Uterus (tissue), 4 donors: ENCODE data around the gene PLEKHJ1. TPM values are rescaled to one million over a fixed set of nuclear protein-coding genes. Genes with fewer than 3 reads are reported as not detected.
"Not testable (repeated sequence)": the region's sequence is repeated elsewhere in the genome, so short reads cannot be mapped to it uniquely, and the experiment has no call there.

Experiments used
- DNase-seq, 2 donors: peaks; one replicate each; pipeline ENCODE4 v3.0.0-alpha.2; 2019 to 2020
- H3K27ac ChIP-seq, 2 donors: fragments of 200-600 bp; sonication (generic); 1 replicate in 1 of 2; 2 replicates in 1 of 2; pipeline ENCODE4 v1.5.1; 2016 to 2018
- H3K27me3 ChIP-seq, 2 donors: fragments of 200-600 bp; sonication (generic); one replicate each; pipeline ENCODE4 v1.5.1; 2018 to 2019; ENCODE audit warnings: control low read depth in 1 of 2
- H3K36me3 ChIP-seq, 2 donors: fragments of 200-600 bp; sonication (generic); one replicate each; pipeline ENCODE4 v1.5.1; 2019; ENCODE audit warnings: control low read depth in 1 of 2
- H3K4me1 ChIP-seq, 2 donors: fragments of 200-600 bp; sonication (generic); one replicate each; pipeline ENCODE4 v1.5.1; 2018 to 2019; ENCODE audit warnings: control low read depth in 1 of 2
- H3K4me3 ChIP-seq, 2 donors: fragments of 200-600 bp; sonication (generic); 1 replicate in 1 of 2; 2 replicates in 1 of 2; pipeline ENCODE4 v1.5.1; 2018 to 2019; ENCODE audit warnings: mild to moderate bottlenecking in 1 of 2
- H3K9me3 ChIP-seq, 2 donors: fragments of 200-600 bp; sonication (generic); one replicate each; pipeline ENCODE4 v1.5.1; 2019; ENCODE audit warnings: control low read depth in 1 of 2
- CTCF ChIP-seq, 4 experiments: fragments of 200-600 bp in 2 of 4; fragments of 450-650 bp in 2 of 4; sonication (generic) in 2 of 4; IDR thresholded peaks; one replicate each; pipeline ENCODE4 v1.5.1; 2016 to 2019; ENCODE audit warnings: antibody characterized with exemption in 4 of 4, mild to moderate bottlenecking in 2 of 4, moderate library complexity in 1 of 4
- POLR2A ChIP-seq, 2 donors: fragments of 450-650 bp; IDR thresholded peaks; one replicate each; pipeline ENCODE4 v1.6.1; 2016; ENCODE audit warnings: antibody characterized with exemption in 2 of 2, mild to moderate bottlenecking in 1 of 2, moderate library complexity in 1 of 2
- intact Hi-C: fragments of 100-400 bp; cut with DNase I; formaldehyde crosslinking; loops from one replicate; pipeline ENCODE4 v1.15.1; 2023; ENCODE audit warnings: low total_unique reads
- total RNA-seq, 4 donors: library from RNA; depleted of rRNA in 3 of 4; stranded (reverse); fragments of >200 nt in 3 of 4; gene quantifications; one replicate each; pipeline versions ENCODE4 v1.1.0 to v1.2.4, GENCODE V29; 2014 to 2023
- donor health status: DM: yes; HTN: yes; CAD: no.

The PLEKHJ1 gene
- total RNA-seq, 4 donors from 2014 or later, result 5.9 to 56.7 (median 30.1) TPM

DNA sequence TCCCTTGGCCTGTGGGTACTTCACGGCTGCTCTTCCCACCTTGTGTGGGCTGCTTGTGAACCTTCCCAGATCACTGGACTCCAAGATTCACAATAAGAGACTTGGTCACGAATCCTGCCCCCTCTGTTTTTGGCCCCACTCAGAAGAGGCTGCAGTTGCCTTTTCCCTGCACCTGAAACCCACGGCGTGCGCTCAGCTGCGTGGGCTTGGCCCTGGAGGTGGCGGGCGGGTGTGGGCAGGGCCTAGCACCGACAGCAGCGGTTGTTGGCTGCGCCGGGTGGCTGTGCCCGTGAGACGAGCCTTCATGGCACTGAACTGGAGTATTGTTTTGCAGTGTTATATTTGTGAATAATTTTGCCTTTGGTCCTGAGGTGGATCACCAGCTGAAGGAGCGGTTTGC lies 33.8 kb downstream of the PLEKHJ1 start:
- Histone ChIP-seq H3K27me3 (no peaks in the 10 kb centered on the region), H3K36me3 (no peaks in the 10 kb centered on the region)
- TF ChIP-seq POLR2A (IDR thresholded peaks at IDR 0.05), result no peak
- no peak for TF ChIP-seq CTCF (IDR thresholded peaks at IDR 0.05)

DNA sequence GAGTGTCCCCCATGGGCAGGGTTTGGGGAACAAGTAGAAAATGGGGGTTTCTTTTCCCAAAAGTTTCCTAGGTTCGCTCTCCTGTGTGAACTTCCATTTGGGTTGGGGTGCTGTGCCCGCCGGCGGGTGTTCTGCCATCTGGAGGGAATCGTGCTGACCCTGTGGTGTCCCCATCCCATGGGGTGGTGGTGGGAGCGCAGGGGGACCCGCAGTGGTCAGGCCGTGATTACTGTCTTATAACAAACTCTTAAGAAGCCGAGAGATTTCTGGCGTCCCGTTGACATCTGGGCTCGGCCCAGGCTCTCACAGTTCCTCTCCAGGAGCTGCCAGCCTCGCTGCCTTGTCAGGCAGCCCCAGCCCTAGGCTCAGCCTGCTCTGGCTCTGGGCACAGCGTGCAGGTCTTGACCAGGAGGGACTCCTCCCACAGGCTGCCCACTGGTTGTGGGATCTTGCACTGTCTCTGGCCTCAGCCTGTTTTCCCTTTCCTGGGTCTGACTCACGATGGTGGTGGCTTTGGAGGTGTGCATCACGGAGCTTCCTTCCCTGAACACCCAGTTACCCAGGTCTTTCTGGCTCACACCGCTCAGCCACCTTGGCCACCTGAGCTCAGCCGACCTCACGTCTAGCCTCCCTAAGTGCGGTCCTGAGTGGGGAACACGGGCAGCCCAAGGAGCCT lies 34.5 kb downstream of the PLEKHJ1 start:
- DNase-seq, result no peak
- H3K27ac ChIP-seq, result no peak overlapping the region
- H3K9me3 ChIP-seq, result no peaks in the 10 kb centered on the region
- intact Hi-C loops, result no loop called here
- no peaks in the 10 kb centered on the region for H3K4me1 ChIP-seq
- no peaks in the 10 kb centered on the region for H3K36me3 ChIP-seq
- H3K4me3 ChIP-seq, result no peak overlapping the region
- TF ChIP-seq POLR2A (IDR thresholded peaks at IDR 0.05) (no peak), CTCF (IDR thresholded peaks at IDR 0.05) (no peak)
- H3K27me3 ChIP-seq, result no peaks in the 10 kb centered on the region

More for the DNA sequence above, 33.8 kb downstream of the PLEKHJ1 start:
- intact Hi-C loops, result no loop called here
- H3K4me3 ChIP-seq, result no peak overlapping the region
- no peaks in the 10 kb centered on the region for H3K9me3 ChIP-seq
- H3K27ac ChIP-seq, result no peak overlapping the region
- no peaks in the 10 kb centered on the region for H3K4me1 ChIP-seq
- DNase-seq, result no peak

DNA sequence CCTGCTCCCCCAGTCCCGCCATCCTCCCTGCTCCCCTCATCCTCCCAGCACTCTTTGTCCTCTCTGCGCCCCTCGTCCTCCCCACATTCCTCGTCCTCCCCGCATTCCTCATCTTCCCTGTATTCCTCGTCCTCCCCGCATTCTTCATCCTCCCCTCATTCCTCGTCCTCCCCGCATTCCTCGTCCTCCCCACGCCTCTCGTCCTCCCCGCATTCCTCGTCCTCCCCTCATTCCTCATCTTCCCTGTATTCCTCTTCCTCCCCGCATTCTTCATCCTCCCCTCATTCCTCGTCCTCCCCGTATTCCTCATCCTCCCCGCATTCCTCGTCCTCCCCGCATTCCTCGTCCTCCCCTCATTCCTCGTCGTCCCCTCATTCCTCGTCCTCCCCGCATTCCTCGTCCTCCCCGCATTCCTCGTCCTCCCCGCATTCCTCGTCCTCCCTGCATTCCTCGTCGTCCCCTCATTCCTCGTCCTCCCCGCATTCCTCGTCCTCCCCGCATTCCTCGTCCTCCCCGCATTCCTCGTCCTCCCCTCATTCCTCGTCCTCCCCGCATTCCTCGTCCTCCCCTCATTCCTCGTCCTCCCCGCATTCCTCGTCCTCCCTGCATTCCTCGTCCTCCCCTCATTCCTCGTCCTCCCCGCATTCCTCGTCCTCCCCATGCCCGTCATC lies 35.4 kb downstream of the PLEKHJ1 start:
- intact Hi-C loops, H3K27me3 ChIP-seq, DNase-seq, H3K9me3 ChIP-seq, H3K36me3 ChIP-seq, H3K4me1 ChIP-seq, H3K4me3 ChIP-seq, H3K27ac ChIP-seq: not testable (repeated sequence)

DNA sequence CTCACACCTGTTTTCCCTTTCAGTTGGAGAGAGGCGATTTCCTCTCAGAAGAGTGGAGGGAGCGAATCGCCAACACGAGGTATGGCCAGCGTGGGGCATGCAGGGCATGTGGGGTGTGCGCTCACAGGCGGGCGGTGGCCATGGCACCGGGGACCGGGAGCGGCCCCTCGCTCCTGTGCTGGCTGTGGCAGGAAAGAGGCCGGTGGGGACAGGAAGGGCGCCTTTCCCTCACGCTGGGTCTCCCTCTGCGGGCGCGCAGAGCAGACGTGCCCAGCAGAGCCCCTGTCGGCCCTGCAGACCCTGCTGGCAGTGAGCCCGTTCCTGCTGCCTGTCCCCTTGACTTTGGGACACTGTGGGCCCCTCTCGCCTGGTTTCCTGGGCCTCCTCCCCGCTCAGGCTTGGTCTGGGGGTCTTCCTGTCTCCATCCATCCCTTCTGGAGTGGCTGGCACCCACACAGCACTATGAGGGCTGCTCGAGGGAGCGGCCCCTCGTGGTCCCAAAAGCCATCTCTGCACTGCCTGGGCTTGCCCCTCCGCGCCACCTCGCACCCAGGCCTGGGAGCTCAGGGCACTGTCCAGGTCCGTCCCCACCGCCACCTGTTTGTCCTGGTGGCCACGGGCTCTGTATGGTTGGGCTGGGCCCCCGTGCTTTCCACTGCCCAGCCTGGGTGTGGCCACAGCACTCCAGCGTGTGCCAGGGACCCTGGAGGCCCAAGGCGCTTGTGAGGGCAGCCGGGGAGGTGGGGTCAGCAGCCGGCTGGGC lies 36.1 kb downstream of the PLEKHJ1 start:
- Histone ChIP-seq H3K36me3 (no peaks in the 10 kb centered on the region), H3K27ac (no peak overlapping the region), H3K4me1 (no peaks in the 10 kb centered on the region), H3K4me3 (no peak overlapping the region), H3K27me3 (no peaks in the 10 kb centered on the region), H3K9me3 (no peaks in the 10 kb centered on the region)
- intact Hi-C loops, result no loop called here
- no peak for DNase-seq
- TF ChIP-seq POLR2A (IDR thresholded peaks at IDR 0.05) (no peak), CTCF (IDR thresholded peaks at IDR 0.05) (no peak)

DNA sequence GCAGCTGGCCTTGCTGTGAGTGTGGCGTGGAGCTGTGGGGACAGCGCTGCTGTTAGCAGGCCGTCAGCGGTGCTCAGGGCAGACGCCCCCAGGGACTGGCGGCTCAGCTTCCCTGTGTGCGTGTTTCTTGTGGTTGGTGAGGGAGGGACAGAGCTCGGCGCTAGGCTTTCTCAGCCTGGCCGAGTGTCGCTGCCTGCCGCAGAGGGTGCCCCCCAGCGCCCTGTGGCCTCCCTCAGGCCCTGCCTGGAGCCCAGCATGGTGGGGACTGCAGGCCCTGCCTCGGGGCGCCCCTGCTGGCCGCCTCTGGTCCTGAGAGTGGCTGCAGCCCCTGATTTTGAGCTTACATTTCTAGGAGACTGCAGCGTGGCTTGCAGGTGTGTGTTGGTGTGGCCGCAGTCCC lies 36.9 kb downstream of the PLEKHJ1 start:
- intact Hi-C loops, result no loop called here
- no peaks in the 10 kb centered on the region for H3K36me3 ChIP-seq
- H3K4me1 ChIP-seq, result no peaks in the 10 kb centered on the region
- DNase-seq, result no peak
- H3K27ac ChIP-seq, result no peak overlapping the region
- no peaks in the 10 kb centered on the region for H3K9me3 ChIP-seq
- H3K27me3 ChIP-seq, result no peaks in the 10 kb centered on the region
- TF ChIP-seq CTCF (IDR thresholded peaks at IDR 0.05) (no peak), POLR2A (IDR thresholded peaks at IDR 0.05) (no peak)
- no peak overlapping the region for H3K4me3 ChIP-seq
